Thyroid gland (tissue), 4 donors: ENCODE measurements around the gene RBP7. TPM values are rescaled to one million over a fixed set of nuclear protein-coding genes. Genes with fewer than 3 reads are reported as not detected.
A peak's percentile ranks its signal among the peaks of the same experiment; 100 is the strongest.

ENCODE experiments used
- DNase-seq, 2 donors: peaks; one replicate each; pipeline ENCODE4 v3.0.0-alpha.2; 2019
- H3K27ac ChIP-seq, 3 donors: fragments of 200-600 bp; sonication (generic); 1 replicate in 2 of 3; 2 replicates in 1 of 3; pipeline ENCODE4 v1.5.1; 2016 to 2019; ENCODE audit warnings: mild to moderate bottlenecking in 1 of 3, moderate library complexity in 1 of 3
- H3K27me3 ChIP-seq: fragments of 200-600 bp; sonication (generic); one replicate; pipeline ENCODE4 v1.5.1; 2019
- H3K36me3 ChIP-seq, 2 donors: fragments of 200-600 bp; sonication (generic); one replicate each; pipeline ENCODE4 v1.5.1; 2016 to 2019
- H3K4me1 ChIP-seq, 2 donors: fragments of 200-600 bp; sonication (generic); one replicate each; pipeline ENCODE4 v1.5.1; 2017 to 2019
- H3K4me3 ChIP-seq, 3 donors: fragments of 200-600 bp; sonication (generic); replicated peaks in 1 of 3; 1 replicate in 2 of 3; 2 replicates in 1 of 3; pipeline ENCODE4 v1.5.1; 2016; ENCODE audit warnings: mild to moderate bottlenecking in 1 of 3
- H3K9me3 ChIP-seq: fragments of 200-600 bp; sonication (generic); one replicate; pipeline ENCODE4 v1.5.1; 2017
- CTCF ChIP-seq, 6 experiments: fragments of 200-600 bp in 3 of 6; fragments of 450-650 bp in 3 of 6; sonication (generic) in 3 of 6; IDR thresholded peaks; one replicate each; pipeline ENCODE4 v1.5.1; 2016 to 2019; ENCODE audit warnings: antibody characterized with exemption in 6 of 6, mild to moderate bottlenecking in 2 of 6, inconsistent platforms in 1 of 6, moderate library complexity in 1 of 6
- POLR2A ChIP-seq, 2 donors: fragments of 450-650 bp; IDR thresholded peaks; one replicate each; pipeline ENCODE4 v1.6.1; 2017; ENCODE audit warnings: antibody characterized with exemption in 2 of 2, mild to moderate bottlenecking in 2 of 2, moderate library complexity in 1 of 2
- WGBS, 2 donors: methylation state at CpG; one replicate each; pipeline ENCODE4 v1.1.5; 2017; 5-methylcytosine and 5-hydroxymethylcytosine counted together
- intact Hi-C: fragments of 100-400 bp; cut with DNase I; formaldehyde crosslinking; loops from one replicate; pipeline ENCODE4 v1.15.1; 2023
- total RNA-seq, 4 donors: library from RNA; depleted of rRNA; stranded (reverse); fragments of >200 nt; gene quantifications; one replicate each; pipeline ENCODE4 v1.2.3, GENCODE V29; 2016

RBP7 gene
- total RNA-seq, 4 donors from 2014 or later: 7.2 to 39.8 (median 32.8) TPM

- intact Hi-C loops: no loop called here
- no peaks in the 10 kb centered on the region for H3K9me3 ChIP-seq
- no peak overlapping the region for H3K4me3 ChIP-seq
- DNase-seq: no peak
- WGBS, 2 donors: 92 to 97% methylated on average over 1 of the region's 1 CpG
- H3K27me3 ChIP-seq: no peaks in the 10 kb centered on the region
- TF ChIP-seq POLR2A (IDR thresholded peaks at IDR 0.05) (no peak), CTCF (IDR thresholded peaks at IDR 0.05) (no peak)
- H3K36me3 ChIP-seq: no peaks in the 10 kb centered on the region
- peaks cover 14 to 27% of the 10 kb centered on the region in 2 donors for H3K4me1 ChIP-seq
- no peak overlapping the region for H3K27ac ChIP-seq
These were observed 54.6 kb downstream of the RBP7 start for GRCh38 chr1:10051656-10052055.

- no peak overlapping the region for H3K27ac ChIP-seq
- 94% methylated on average over 4 of the region's 4 CpGs for WGBS, 2 donors
- intact Hi-C loops: no loop called here
- no peak overlapping the region for H3K4me3 ChIP-seq
- H3K36me3 ChIP-seq: no peaks in the 10 kb centered on the region
- no peaks in the 10 kb centered on the region for H3K9me3 ChIP-seq
- no peak for TF ChIP-seq CTCF (IDR thresholded peaks at IDR 0.05)
- no peak for TF ChIP-seq POLR2A (IDR thresholded peaks at IDR 0.05)
- no peaks in the 10 kb centered on the region for H3K27me3 ChIP-seq
- H3K4me1 ChIP-seq: peaks cover 16 to 27% of the 10 kb centered on the region in 2 donors
- no peak for DNase-seq
These were observed 55.3 kb downstream of the RBP7 start for GRCh38 chr1:10052347-10052746.

- TF ChIP-seq CTCF (IDR thresholded peaks at IDR 0.05) (no peak), POLR2A (IDR thresholded peaks at IDR 0.05) (no peak)
- H3K9me3 ChIP-seq: no peaks in the 10 kb centered on the region
- no peaks in the 10 kb centered on the region for H3K27me3 ChIP-seq
- H3K4me1 ChIP-seq: peaks cover 29 to 42% of the 10 kb centered on the region in 2 donors
- no peaks in the 10 kb centered on the region for H3K36me3 ChIP-seq
- H3K4me3 ChIP-seq: no peak overlapping the region
- 90 to 94% methylated on average over 2 of the region's 2 CpGs for WGBS, 2 donors
- no peak overlapping the region for H3K27ac ChIP-seq
- DNase-seq: no peak
- intact Hi-C loops: no loop called here
These were observed 57.4 kb downstream of the RBP7 start for GRCh38 chr1:10054465-10054864.

- 93 to 95% methylated on average over 4 of the region's 4 CpGs for WGBS, 2 donors
- intact Hi-C loops: no loop called here
- Histone ChIP-seq H3K36me3 (no peaks in the 10 kb centered on the region), H3K4me1 (peaks cover 25 to 46% of the 10 kb centered on the region in 2 donors), H3K9me3 (no peaks in the 10 kb centered on the region), H3K27ac (peak overlapping the region; percentile 39 to 86 (median 72)), H3K27me3 (no peaks in the 10 kb centered on the region), H3K4me3 (no peak overlapping the region)
- DNase-seq: no peak
- TF ChIP-seq POLR2A (IDR thresholded peaks at IDR 0.05) (no peak), CTCF (IDR thresholded peaks at IDR 0.05) (no peak)
These were observed 59.6 kb downstream of the RBP7 start for GRCh38 chr1:10056599-10056987.

GRCh38 chr1:10057343-10057742 lies 60.3 kb downstream of the RBP7 start:
- DNase-seq: peak; percentile 64 to 66
- peak overlapping the region; percentile 39 to 86 (median 72) for H3K27ac ChIP-seq
- TF ChIP-seq POLR2A (IDR thresholded peaks at IDR 0.05) (no peak), CTCF (IDR thresholded peaks at IDR 0.05) (no peak)
- no peaks in the 10 kb centered on the region for H3K27me3 ChIP-seq
- 67 to 78% methylated on average over 4 of the region's 4 CpGs for WGBS, 2 donors
- intact Hi-C loops: no loop called here
- H3K9me3 ChIP-seq: no peaks in the 10 kb centered on the region
- H3K4me1 ChIP-seq: peaks cover 25 to 46% of the 10 kb centered on the region in 2 donors
- no peaks in the 10 kb centered on the region for H3K36me3 ChIP-seq
- no peak overlapping the region for H3K4me3 ChIP-seq
